Regular cardiac myocyte (primary cell): ENCODE data around the gene LRRC14B. TPM values are rescaled to one million over a fixed set of nuclear protein-coding genes. Genes with fewer than 3 reads are reported as not detected.

Source experiments
- total RNA-seq: library from RNA; depleted of rRNA; stranded (reverse); fragments of >200 nt; gene quantifications from 2 replicates; pipeline ENCODE4 v1.2.3, GENCODE V29; 2014

The LRRC14B gene
- not detected in 2 replicates for total RNA-seq

DNA sequence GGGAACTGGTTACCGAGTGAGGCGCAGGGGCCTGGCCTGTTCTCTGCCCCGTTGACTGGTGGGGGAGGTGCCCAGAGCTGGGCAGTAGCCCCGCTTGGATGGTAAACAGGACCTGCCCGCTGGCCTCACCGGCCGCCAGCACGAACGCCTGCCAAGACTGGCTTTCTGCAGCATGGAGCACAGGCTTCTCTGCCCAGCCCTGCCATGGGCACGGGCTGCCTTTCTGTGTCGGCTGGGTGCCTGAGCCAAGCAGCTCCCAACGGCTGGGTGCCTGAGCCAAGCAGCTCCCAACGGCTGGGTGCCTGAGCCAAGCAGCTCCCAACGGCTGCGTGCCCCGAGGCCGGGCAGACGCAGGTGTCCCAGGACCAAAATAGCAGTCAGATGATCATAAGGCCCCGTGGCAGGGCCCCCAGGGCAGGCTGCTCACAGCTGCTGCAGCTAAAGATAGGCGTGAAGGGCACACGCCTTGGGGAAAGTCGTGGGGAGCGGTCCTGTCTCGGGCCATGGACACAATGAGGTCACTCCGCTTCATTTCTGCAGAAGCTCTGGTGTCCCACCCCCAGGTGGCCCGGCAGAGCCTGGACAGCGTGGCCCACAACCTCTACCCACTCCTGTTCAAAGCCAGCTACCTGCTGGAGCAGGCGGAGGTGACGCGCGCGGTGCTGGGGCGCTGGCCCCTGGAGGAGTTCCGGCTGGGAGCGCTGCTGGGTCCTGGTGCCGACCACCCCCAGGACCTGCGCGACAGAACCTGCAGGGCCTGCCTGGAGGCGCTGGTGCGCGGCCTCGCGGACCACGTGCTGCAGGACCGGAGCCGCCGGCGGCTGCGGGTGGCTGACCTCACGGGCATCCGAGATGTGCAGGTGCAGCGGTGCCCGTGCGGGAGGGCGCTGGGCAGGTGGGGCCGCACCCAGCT, at the start of gene LRRC14B:
Gene LRRC14B, plus strand, starts transcription at position 460 of the 913 bp plus-strand sequence. Its CDS starts 44 bp downstream, at position 504.

DNA sequence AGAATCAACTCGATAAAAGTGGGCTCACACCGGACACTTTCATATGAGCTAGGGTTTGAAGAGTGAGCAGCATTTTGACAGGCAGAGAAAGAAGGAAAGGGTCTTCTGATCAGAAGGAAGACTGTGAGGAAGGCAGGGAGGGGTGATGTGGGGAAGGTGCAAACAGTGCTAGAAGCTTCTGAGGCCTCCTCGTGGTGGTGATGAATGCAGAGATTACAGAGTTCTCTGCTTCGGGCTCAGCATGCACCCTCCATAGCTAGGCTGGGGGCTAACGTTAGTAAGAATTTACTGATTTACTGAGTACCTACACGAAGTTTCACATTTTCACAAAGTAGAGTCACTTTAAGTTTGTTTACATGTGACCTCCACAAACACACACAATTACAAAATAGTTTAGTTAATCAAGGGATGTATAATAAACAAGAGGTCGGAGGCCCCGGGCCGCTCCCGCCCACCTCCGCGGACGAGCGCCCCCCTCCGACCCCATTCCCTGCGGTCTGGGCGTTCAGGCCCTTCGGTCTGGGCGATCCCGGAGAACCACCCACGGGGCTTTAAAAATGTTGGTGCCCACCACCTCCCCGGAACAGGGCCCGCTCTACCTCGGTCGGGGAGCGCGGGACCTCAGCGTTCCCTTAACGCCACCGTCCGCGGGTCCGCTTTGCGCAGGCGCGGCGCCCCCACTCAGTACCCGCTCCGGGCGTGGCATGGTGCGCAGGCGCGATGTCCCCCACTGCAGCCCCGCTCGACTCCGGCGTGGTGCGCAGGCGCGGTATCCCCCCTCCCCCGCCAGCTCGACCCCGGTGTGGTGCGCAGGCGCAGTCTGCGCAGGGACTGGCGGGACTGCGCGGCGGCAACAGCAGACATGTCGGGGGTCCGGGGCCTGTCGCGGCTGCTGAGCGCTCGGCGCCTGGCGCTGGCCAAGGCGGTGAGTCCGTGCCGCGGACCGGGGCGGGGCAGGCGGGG, 26.5 kb downstream of the LRRC14B start, which contains the start of the genes CCDC127 and SDHA:
Gene CCDC127, minus strand, starts transcription at position 660 of the 963 bp plus-strand sequence. CDS start 1,304 bp downstream, outside the sequence.
Gene SDHA, plus strand, starts transcription at position 827 of the 963 bp plus-strand sequence. Its CDS starts 36 bp downstream, at position 863.

Other genes starting within 250 kb of the LRRC14B start
- gene PLEKHG4B, start 99.3 kb upstream of the LRRC14B start, total RNA-seq = 0.28 and 0.38 TPM in 2 replicates
- 6.7 and 7.9 TPM in 2 replicates for gene CCDC127, start 26.7 kb downstream of the LRRC14B start, total RNA-seq
- 83.2 and 135 TPM in 2 replicates for gene SDHA, start 26.8 kb downstream of the LRRC14B start, total RNA-seq
- gene PDCD6, start 80.2 kb downstream of the LRRC14B start, total RNA-seq = 85.4 and 129 TPM in 2 replicates
- 19.4 and 26.5 TPM in 2 replicates for gene AHRR, start 130.2 kb downstream of the LRRC14B start, total RNA-seq